Putamen (tissue), 1 donor: ENCODE measurements around the gene LIMK1.
"Not testable (repeated sequence)": the region's sequence is repeated elsewhere in the genome, so short reads cannot be mapped to it uniquely, and the experiment has no call there.

ENCODE experiments used
- DNase-seq: peaks from one replicate; pipeline ENCODE4 v3.0.0-alpha.2; 2016; ENCODE audit warnings: low spot score

Gene LIMK1

DNA sequence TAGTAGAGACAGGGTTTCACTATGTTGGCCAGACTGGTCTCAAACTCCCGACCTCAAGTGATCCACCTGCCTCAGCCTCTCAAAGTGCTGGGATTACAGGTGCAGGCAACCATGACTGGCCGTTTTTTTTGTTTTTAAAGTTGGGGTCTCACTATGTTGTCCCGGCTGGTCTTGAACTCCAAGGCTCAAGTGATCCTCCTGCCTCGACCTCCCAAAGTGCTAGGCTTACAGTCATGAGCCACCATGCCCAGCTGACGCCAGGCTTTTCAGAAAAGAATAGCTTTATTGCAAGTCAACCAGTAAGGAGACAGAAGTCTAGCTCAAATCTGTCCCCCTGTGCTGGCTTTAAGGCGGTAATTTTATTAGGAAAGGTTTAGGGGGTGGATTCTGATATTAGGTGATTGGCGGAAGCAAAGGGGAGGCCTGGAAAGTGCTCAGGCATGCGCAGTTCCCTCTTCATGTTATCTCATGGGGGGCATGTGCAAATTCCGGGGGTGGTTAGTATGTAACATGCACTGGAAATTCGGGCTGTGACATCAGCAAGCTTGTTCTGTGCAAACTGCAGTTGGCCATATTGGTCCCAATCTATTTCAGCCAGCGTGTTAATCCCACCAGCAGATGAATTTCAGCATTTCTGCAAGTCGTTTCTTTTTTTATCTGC is 42.7 kb downstream of the LIMK1 start:
- DNase-seq, result peak; percentile 35

DNA sequence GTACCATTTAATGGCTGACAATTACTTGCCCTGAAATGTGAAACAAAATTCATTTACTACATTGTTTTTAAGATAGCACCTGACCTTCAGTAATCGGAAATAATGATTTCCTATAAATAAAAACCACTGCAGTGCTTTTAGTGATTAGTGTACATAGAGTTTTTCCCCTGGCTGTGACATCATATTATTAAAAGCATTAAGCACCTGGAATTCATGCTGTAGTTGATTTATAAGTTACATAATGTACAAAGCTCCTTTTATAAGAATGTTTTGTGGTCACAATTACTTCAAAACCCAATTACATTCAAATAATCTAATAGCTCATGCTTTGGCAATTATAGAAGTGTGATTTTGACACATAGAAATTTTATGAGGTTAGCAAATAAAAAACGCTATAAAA is 46.3 kb downstream of the LIMK1 start:
- no peak for DNase-seq

DNA sequence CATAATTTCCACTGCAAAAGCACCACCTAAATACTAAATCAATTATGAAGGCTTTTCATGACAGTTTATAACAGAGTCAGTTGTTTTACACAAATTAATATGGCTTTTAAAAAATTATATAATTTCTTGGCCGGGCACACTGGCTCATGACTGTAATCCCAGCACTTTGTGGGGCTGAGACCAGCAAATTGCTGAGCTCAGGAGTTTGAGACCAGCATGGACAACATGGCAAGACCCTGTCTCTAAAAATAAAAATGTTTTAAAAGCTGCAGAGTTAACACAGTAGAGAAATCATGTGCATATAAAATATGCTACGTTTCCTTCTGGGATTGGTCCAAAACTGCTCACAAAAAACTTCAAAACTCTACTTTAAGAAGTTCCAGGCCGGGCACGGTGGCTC is 46.9 kb downstream of the LIMK1 start:
- DNase-seq, result no peak

DNA sequence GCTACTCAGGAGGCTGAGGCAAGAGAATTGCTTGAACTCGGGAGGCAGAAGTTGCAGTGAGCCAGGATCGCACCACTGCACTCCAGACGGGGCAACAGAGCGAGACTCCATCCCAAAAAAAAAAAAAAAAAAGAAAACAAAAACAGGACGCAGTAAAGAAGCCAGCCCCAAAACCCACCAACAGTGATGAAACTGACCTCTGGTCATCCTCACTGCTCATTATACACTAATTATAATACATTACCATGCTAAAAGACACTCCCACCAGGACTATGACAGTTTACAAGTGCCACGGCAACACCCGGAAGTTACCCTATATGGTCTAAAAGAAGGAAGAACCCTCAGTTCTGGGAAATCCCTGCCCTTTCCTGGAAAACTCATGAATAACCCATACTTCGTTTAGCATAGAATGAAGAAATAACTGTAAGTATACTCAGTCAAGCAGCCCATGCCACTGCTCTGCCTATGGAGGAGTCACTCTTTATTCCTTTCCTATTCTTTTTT is 50.6 kb downstream of the LIMK1 start:
- DNase-seq, result no peak

DNA sequence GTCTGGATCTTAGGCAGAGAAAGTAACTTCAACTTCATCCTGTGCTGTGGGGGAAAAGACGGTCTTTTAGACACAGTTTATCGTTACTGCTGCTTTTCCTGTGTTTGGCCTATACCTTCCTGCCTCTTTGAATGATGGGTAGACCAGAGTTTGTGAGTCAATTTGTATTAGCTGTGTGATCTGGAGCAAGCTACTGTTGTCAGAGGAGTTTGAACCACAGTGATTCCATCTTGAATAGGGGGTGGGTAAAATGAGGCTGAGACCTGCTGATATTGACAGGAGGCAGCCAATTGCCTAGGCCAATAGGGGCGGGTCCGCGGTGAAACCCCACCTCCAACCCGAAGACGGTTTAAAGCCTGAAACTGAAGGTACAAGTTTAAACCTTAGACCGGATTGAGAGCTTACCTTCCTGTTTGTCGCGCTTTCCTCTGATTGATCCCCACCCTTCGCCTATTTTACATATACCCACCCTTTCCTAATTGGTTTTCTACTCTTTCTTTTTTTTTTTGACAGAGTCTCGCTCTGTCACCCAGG is 54.8 kb downstream of the LIMK1 start:
- DNase-seq, result no peak

GRCh38 chr7:74138945-74139843 is 55.6 kb downstream of the LIMK1 start:
- DNase-seq, result no peak

- DNase-seq, result no peak
Observed at GRCh38 chr7:74141705-74142104, 58.1 kb downstream of the LIMK1 start.

DNA sequence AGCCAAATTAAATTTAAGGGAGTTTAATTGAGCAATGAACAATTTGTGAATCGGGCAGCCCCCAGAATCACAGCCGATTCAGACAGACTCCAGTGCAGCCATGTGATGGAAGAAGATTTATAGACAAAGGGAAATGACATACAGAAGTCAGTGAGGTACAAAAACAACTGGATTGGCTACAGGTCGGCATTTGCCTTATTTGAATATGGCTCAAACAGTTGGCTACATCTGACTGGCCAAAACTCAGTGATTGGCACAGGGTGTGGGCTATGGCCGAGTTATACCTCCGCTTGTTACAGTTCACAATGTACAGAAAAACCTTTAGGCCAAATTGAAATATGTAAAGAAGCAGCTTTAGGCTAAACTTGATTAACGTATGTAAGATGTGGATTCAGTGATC is 59.8 kb downstream of the LIMK1 start:
- DNase-seq, result no peak

- DNase-seq, result no peak
Observed at GRCh38 chr7:74148491-74148890, 64.9 kb downstream of the LIMK1 start.

DNA sequence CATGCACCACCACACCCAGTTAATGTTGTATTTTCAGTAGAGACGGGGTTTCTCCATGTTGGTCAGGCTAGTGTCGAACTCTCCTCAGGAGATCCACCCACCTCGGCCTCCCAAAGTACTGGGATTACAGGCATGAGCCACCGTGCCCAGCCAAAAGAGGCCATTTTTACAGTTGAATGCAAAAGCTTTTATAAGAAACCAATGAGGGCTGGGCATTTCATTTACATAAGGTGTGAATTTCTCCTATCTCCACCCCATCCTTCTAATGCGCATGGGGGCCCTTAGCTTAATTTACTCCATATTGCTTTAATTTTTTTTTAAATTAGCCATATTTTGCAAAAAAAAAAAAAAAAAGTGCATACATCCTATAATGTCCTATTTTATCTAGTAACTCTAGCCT is 65.5 kb downstream of the LIMK1 start:
- no peak for DNase-seq

GRCh38 chr7:74149603-74150002 is 66.0 kb downstream of the LIMK1 start:
- no peak for DNase-seq

- no peak for DNase-seq
Observed at GRCh38 chr7:74153736-74154135, 70.1 kb downstream of the LIMK1 start.

DNA sequence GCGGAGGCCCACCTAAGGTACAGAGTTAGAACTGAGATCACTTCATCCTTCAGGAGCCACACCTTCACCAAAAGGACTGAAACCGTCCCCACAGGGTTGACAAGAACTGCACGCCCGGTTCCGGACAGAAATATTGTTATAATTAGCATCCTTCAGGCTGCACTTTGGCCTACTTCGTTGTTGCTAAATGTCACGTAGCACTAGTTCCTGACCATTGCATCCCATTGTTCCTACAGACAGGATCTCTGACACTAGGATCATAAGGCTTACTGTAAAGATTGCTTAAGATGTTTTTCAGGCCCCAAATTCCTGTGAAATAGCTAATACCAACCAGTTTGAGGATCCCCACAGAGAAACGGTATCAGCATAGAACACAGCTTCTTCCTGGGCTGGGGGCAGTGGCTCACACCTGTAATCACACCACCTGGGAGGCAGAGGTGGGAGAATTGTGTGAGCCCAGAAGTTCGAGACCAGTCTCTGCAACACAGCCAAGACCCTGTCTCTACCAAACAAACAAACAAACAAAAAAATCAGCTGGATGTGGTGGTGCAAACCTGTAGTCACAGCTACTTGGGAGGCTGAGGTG is 72.3 kb downstream of the LIMK1 start:
- DNase-seq, result no peak

- no peak for DNase-seq
Observed at GRCh38 chr7:74157605-74158004, 74.0 kb downstream of the LIMK1 start.

DNA sequence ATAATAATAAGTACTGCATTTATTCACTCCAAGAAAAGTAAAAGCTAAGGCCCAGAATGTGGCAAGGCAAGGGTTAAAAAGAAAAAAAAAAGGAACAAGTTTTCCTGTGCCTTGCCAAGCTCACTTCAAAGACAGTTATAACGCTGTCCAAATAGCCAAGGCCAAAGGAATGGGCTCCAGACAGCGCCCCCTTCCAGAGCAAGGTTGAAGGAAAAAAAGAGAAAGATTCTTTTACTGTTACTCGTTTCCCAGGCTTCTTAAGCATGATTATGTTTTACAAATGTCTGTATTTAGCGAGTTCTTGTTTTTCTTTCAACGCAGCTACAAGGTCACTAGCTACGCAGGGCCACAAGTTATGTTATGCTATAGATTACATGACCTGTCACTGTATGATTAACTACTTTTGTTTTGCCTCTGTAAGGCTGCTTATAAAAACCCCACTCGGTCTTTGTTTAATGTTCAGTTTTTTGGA is 81.4 kb downstream of the LIMK1 start:
- DNase-seq, result no peak

GRCh38 chr7:74165867-74166593 is 82.4 kb downstream of the LIMK1 start:
- no peak for DNase-seq

DNA sequence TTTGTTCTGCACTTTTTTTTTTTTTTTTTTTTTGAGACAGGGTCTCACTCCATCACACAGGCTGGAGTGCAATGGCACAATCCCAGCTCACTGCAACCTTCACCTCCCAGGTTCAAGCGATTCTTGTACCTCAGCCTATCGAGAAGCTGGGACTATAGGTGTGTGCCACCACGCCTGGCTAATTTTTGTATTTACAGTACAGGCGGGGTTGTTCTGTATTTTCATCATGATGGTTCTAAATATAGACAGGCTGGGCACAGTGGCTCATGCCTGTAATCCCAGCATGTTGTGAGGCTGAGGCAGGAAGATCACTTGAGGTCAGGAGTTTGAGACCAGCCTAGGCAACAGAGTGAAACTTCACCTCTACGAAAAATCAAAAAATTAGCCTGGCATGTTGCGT is 83.7 kb downstream of the LIMK1 start:
- DNase-seq, result not testable (repeated sequence)
